ENCODE data around the gene GPX6.
A peak's percentile ranks its signal among the peaks of the same experiment; 100 is the strongest.

GPX6 gene

GRCh38 chr6:28478518-28478917 lies 37.1 kb downstream of the GPX6 start:
- no peak for TF ChIP-seq CREB1 (IDR thresholded peaks at IDR 0.05; ENCODE audit: low read depth)
- TF ChIP-seq ZBTB7A (IDR thresholded peaks at IDR 0.05; ENCODE audit: low read depth), result no peak
- no peak for TF ChIP-seq EGR1 (IDR thresholded peaks at IDR 0.05)
- no peak for TF ChIP-seq REST (IDR thresholded peaks at IDR 0.05; ENCODE audit: low read depth)
- no peak for TF ChIP-seq MAX (IDR thresholded peaks at IDR 0.05)
- TF ChIP-seq NFIC (IDR thresholded peaks at IDR 0.05), result no peak
- TF ChIP-seq USF1 (IDR thresholded peaks at IDR 0.05), result no peak
- TF ChIP-seq RAD21 (IDR thresholded peaks at IDR 0.05; ENCODE audit: low read depth), result no peak
- no peak for TF ChIP-seq YY1 (IDR thresholded peaks at IDR 0.05; ENCODE audit: low read depth)
- no peak for TF ChIP-seq TCF12 (IDR thresholded peaks at IDR 0.05; ENCODE audit: low read depth)
- no peak for TF ChIP-seq EP300 (IDR thresholded peaks at IDR 0.05; ENCODE audit: borderline replicate concordance)

GRCh38 chr6:28474441-28475219 lies 41.0 kb downstream of the GPX6 start:
- TF ChIP-seq TEAD4 (IDR thresholded peaks at IDR 0.05), result peak; percentile 85
- TF ChIP-seq EP300 (IDR thresholded peaks at IDR 0.05; ENCODE audit: borderline replicate concordance), result no peak
- TF ChIP-seq REST (IDR thresholded peaks at IDR 0.05; ENCODE audit: low read depth), result no peak

DNA sequence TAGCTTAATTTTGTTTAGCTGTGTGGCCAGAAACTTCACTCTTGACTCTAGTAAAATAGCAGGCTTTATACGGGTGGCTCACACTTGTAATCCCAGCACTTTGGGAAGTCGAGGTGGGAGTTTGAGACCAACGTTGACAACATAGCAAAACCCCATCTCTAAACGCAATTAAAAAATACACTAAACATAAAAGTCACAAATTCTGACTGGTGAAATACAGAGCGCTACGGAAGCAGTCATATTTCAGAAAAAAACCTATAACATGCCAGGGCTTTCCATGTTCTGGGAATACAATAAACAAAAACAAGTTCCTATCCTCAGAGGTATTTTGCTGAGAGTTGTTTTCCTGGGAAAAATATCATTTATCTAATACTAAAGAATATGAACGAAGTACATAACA lies 47.5 kb downstream of the GPX6 start:
- TF ChIP-seq EP300 (IDR thresholded peaks at IDR 0.05; ENCODE audit: borderline replicate concordance) (no peak), MAX (IDR thresholded peaks at IDR 0.05) (no peak), YY1 (IDR thresholded peaks at IDR 0.05; ENCODE audit: low read depth) (no peak), FOXM1 (IDR thresholded peaks at IDR 0.05; ENCODE audit: borderline replicate concordance, low read depth) (no peak), NFIC (IDR thresholded peaks at IDR 0.05) (no peak), USF1 (IDR thresholded peaks at IDR 0.05) (no peak), ZBTB7A (IDR thresholded peaks at IDR 0.05; ENCODE audit: low read depth) (no peak), TEAD4 (IDR thresholded peaks at IDR 0.05) (no peak), REST (IDR thresholded peaks at IDR 0.05; ENCODE audit: low read depth) (no peak), TCF12 (IDR thresholded peaks at IDR 0.05; ENCODE audit: low read depth) (no peak), TAF1 (IDR thresholded peaks at IDR 0.05; ENCODE audit: low read depth) (no peak), CEBPB (IDR thresholded peaks at IDR 0.05) (no peak), CREB1 (IDR thresholded peaks at IDR 0.05; ENCODE audit: low read depth) (no peak)

DNA sequence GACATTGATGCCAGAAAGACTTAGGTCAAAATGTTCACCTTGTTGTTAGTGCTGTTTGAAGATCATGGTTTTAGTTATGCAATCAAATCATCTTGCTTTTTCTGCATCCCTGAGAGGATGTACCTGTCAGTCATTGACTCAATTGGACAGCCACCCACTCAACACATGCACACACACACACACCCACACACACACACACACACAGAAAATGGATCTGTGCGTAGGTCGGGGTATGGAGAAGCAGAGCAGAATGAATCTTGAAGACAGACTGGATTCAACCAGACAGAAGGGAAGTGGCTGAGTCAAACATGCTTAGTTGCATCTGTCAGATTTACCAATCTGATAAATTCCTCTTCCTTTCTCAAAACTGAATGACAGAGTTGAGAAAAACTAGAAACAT lies 53.2 kb downstream of the GPX6 start:
- TF ChIP-seq YY1 (IDR thresholded peaks at IDR 0.05; ENCODE audit: low read depth) (no peak), CREB1 (IDR thresholded peaks at IDR 0.05; ENCODE audit: low read depth) (no peak), FOXM1 (IDR thresholded peaks at IDR 0.05; ENCODE audit: borderline replicate concordance, low read depth) (no peak), TEAD4 (IDR thresholded peaks at IDR 0.05) (no peak), REST (IDR thresholded peaks at IDR 0.05; ENCODE audit: low read depth) (no peak), ZBTB7A (IDR thresholded peaks at IDR 0.05; ENCODE audit: low read depth) (no peak), CEBPB (IDR thresholded peaks at IDR 0.05) (no peak), EP300 (IDR thresholded peaks at IDR 0.05; ENCODE audit: borderline replicate concordance) (no peak), TAF1 (IDR thresholded peaks at IDR 0.05; ENCODE audit: low read depth) (no peak), USF1 (IDR thresholded peaks at IDR 0.05) (no peak), EGR1 (IDR thresholded peaks at IDR 0.05) (no peak), TCF12 (IDR thresholded peaks at IDR 0.05; ENCODE audit: low read depth) (no peak), RAD21 (IDR thresholded peaks at IDR 0.05; ENCODE audit: low read depth) (no peak), NFIC (IDR thresholded peaks at IDR 0.05) (no peak)

Measured in Ishikawa (cell line).